ENCODE results near the gene FLVCR1. TPM values are rescaled to one million over a fixed set of nuclear protein-coding genes. Genes with fewer than 3 reads are reported as not detected.
"Not testable (repeated sequence)": the region's sequence is repeated elsewhere in the genome, so short reads cannot be mapped to it uniquely, and the experiment has no call there.

FLVCR1 gene
- total RNA-seq, 4 donors from 2014 or later = 19.8 to 83.4 (median 41.5) TPM

DNA sequence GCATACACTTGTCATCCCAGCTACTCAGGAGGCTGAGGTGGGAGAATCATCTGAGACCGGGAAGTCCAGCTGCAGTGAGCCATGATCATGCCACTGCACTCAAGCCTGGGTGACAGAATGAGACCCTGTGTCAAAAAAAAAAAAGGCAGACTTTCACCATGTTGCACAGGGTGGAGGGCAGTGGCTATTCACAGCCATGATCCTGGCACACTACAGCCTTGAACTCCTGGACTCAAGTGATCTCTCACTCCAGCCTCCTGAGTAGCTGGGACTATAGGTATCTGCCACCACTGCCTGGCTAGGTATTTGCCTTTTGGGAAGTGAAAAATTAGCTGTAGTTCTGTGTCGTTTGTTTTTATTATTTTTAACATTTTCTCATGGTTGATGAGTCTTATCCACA lies 29.7 kb upstream of the FLVCR1 start:
- DNase-seq = no peak
- peak overlapping the region in 3 of 4 donors; percentile 32 to 85 (median 79) for H3K27ac ChIP-seq
- peaks cover 0 to 14% (median 0%) of the 10 kb centered on the region in 4 donors for H3K4me1 ChIP-seq
- no peaks in the 10 kb centered on the region for H3K36me3 ChIP-seq
- TF ChIP-seq, protein P1, sequence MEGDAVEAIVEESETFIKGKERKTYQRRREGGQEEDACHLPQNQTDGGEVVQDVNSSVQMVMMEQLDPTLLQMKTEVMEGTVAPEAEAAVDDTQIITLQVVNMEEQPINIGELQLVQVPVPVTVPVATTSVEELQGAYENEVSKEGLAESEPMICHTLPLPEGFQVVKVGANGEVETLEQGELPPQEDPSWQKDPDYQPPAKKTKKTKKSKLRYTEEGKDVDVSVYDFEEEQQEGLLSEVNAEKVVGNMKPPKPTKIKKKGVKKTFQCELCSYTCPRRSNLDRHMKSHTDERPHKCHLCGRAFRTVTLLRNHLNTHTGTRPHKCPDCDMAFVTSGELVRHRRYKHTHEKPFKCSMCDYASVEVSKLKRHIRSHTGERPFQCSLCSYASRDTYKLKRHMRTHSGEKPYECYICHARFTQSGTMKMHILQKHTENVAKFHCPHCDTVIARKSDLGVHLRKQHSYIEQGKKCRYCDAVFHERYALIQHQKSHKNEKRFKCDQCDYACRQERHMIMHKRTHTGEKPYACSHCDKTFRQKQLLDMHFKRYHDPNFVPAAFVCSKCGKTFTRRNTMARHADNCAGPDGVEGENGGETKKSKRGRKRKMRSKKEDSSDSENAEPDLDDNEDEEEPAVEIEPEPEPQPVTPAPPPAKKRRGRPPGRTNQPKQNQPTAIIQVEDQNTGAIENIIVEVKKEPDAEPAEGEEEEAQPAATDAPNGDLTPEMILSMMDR (IDR thresholded peaks at IDR 0.05) = no peak
- TF ChIP-seq POLR2A (IDR thresholded peaks at IDR 0.05) = no peak
- peaks cover 0 to 14% (median 4%) of the 10 kb centered on the region in 4 donors for H3K9me3 ChIP-seq
- no peaks in the 10 kb centered on the region for H3K27me3 ChIP-seq
- H3K4me3 ChIP-seq = no peak overlapping the region

DNA sequence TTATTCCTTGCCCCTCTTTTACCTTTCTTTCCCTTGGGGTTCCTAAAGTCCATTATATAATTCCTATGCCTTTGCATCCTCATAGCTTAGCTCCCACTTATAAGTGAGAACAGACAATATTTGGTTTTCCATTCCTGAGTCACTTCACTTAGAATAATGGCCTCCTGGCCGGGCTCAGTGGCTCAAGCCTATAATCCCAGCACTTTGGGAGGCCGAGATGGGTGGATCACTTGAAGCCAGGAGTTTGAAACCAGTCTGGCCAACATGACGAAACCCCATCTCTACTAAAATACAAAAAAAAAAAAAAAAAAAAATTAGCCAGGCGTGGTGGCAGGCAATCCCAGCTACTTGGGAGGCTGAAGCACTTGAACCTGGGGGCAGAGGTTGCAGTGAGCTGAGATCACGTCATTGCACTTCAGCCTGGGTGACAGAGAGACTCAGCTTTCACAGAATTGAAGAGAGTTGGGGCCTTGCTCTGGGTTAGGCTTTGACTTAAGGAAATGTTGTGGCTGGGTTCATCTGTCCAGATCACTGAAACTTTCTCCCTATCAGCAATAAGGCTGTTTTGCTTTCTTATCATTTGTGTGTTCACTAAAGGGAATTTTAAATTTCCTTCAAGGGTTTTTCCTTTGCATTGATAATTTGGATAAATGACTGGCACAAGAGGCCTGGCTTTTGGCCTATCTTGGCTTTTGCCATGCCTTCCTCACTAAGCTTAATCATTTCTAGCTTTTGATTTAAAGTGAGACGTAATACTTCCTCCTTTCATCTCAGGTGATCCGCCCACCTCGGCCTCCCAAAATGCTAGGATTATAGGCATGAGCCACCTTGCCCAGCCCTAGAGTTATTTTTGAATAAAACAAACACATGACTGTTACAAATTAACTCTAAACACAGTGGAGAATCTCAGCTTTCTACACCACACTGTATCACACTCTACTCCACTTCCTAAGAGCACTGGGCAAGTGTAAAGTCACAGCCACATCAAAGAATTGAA lies 24.6 kb upstream of the FLVCR1 start:
- peak in 2 of 3 donors; percentile 62 to 80 for DNase-seq
- H3K9me3 ChIP-seq, H3K36me3 ChIP-seq, H3K4me3 ChIP-seq, H3K27me3 ChIP-seq, H3K4me1 ChIP-seq: not testable (repeated sequence)
- peak overlapping the region in 3 of 4 donors; percentile 38 to 86 (median 74) for H3K27ac ChIP-seq
- TF ChIP-seq POLR2A (IDR thresholded peaks at IDR 0.05) = peak in 1 of 2 donors; percentile 35

DNA sequence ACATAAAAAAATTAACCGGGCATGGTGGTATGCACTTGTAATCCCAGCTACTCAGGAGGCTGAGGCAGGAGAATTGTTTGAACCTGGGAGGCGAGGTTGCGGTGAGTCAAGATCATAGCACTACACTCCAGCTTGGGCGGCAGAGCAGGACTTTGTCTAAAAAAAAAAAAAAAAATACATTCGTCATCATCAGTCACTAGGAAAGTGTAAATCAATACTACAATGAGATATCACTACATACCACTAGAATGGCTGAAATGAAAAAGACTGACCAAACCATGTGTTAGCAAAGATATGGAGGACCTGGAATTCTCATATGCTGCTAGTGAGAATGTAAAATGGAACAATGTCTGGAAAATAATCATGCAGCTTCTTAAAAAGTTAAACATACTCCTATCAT lies 19.9 kb upstream of the FLVCR1 start:
- no peaks in the 10 kb centered on the region for H3K36me3 ChIP-seq

DNA sequence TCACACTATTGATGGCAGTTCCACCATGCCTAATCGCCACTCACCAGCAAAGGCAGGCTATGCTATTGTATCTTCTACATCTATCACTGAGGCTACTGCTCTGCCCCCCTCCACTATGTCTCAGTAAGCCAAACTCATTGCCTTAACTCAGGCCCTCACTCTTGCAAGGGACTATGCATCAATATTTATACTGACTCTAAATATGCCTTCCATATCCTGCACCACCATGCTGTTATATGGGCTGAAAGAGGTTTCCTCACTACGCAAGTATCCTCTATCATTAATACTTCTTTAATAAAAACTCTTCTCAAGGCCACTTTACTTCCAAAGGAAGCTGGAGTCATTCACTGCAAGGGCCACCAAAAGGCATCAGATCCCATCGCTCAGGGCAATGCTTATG lies 13.6 kb upstream of the FLVCR1 start:
- H3K27me3 ChIP-seq, H3K9me3 ChIP-seq, H3K36me3 ChIP-seq, H3K4me1 ChIP-seq, H3K4me3 ChIP-seq, DNase-seq, H3K27ac ChIP-seq: not testable (repeated sequence)

More for the DNA sequence above, 19.9 kb upstream of the FLVCR1 start:
- no peak for DNase-seq
- TF ChIP-seq, protein P1 (IDR thresholded peaks at IDR 0.05) = no peak
- TF ChIP-seq POLR2A (IDR thresholded peaks at IDR 0.05) = no peak
- H3K27me3 ChIP-seq = no peaks in the 10 kb centered on the region
- peaks cover 0 to 3% (median 0%) of the 10 kb centered on the region in 4 donors for H3K4me1 ChIP-seq
- H3K9me3 ChIP-seq = no peaks in the 10 kb centered on the region
- no peak overlapping the region for H3K27ac ChIP-seq
- H3K4me3 ChIP-seq = no peak overlapping the region

DNA sequence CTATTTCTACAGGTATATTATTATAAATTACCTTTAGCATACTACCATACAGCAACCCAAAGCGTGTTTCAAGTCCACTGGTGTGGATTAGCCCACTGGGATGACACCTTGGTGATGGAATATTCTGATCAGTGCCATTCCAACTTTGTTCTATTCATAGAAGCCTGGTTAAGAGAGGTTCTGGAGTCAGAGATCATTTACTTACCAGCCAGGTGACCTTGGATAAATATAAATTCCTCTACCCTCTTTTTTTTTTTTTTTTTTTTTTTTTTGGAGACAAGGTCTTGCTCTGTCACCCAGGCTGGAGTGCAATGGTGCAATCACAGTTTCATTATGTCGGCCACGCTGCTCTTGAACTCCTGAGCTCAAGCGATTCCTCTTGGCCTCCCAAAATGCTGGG lies 10.5 kb upstream of the FLVCR1 start, which contains the start of gene SPATA45:
TSS of gene SPATA45 (minus strand) at position 101 of the 400 bp plus-strand sequence. CDS start 11,500 bp downstream, outside the sequence.
- Histone ChIP-seq H3K27me3 (no peaks in the 10 kb centered on the region), H3K9me3 (no peaks in the 10 kb centered on the region), H3K36me3 (no peaks in the 10 kb centered on the region), H3K27ac (no peak within 1 kb of the TSS), H3K4me1 (no peaks in the 10 kb centered on the region), H3K4me3 (no peak within 1 kb of the TSS)
- no peak for DNase-seq
- TF ChIP-seq, protein P1 (IDR thresholded peaks at IDR 0.05) = no peak
- TF ChIP-seq POLR2A (IDR thresholded peaks at IDR 0.05) = no peak

DNA sequence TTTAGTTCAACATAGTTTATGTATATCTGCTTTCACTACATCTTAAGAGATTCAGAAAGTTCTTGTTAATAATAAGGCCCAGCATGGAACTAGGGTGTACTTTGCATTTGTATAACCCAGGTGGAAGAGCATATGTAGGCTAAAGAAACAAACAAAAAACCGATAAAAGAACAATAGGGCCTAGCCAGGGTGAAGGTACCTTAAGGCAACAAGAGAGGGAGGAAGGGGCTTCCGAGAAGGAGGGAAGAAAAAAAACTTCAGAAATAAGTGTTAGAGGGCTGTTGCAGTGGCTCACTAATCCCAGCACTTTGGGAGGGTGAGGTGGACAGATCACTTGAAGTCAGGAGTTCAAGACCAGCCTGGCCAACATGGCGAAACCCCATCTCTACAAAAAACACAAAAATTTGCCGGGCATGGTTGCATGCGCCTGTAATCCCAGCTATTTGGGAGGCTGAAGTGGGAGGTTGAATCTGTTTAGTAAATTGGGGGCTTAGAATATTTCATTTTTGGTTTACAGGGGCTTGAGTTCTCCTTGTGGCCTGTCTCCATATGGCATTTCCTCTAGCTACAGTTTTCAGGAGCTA lies 5.9 kb upstream of the FLVCR1 start:
- Histone ChIP-seq H3K27ac (no peak overlapping the region), H3K36me3 (no peaks in the 10 kb centered on the region), H3K4me3 (no peak overlapping the region), H3K27me3 (no peaks in the 10 kb centered on the region), H3K9me3 (no peaks in the 10 kb centered on the region), H3K4me1 (peaks cover 0 to 5% (median under 1%) of the 10 kb centered on the region in 4 donors)
- TF ChIP-seq, protein P1 (IDR thresholded peaks at IDR 0.05) = no peak
- no peak for TF ChIP-seq POLR2A (IDR thresholded peaks at IDR 0.05)
- DNase-seq = no peak

Measured in Peyer's patch (tissue), 4 donors.